Neural progenitor cell (in vitro differentiated cells): ENCODE measurements around the gene APLP2.

ENCODE experiments used
- CTCF ChIP-seq: fragments of 200-600 bp; sonication (generic); IDR thresholded peaks from 2 replicates; pipeline ENCODE4 v1.5.1; 2017; ENCODE audit warnings: antibody characterized with exemption, mild to moderate bottlenecking
- EZH2 ChIP-seq: fragments of 200-600 bp; sonication (generic); IDR thresholded peaks from 2 replicates; pipeline ENCODE4 v1.6.1; 2017; ENCODE audit warnings: antibody characterized with exemption, mild to moderate bottlenecking, moderate library complexity
- EZH2phosphoT487 ChIP-seq: fragments of 200-600 bp; sonication (generic); IDR thresholded peaks from 2 replicates; pipeline ENCODE4 v1.6.1; 2017; ENCODE audit warnings: antibody characterized with exemption

DNA sequence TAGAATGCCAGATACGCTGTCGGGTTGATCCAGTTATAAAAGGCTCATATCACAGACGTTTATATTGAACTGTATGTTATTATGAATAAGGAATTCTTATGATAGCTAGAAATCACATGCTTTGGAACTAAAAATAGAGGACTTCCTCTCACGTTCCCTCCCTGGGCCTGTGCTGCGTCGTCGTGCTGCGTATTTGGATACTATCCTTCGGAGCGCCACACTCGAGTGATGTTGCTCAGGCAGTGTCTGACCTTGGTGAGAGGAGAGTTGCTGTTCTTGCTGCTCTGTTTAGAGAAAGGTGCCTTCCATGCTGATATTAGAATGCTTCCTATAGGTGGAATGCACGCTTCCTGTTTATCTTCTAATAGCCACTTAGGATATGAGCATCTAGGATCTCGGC lies 69.7 kb downstream of the APLP2 start:
- TF ChIP-seq CTCF (no peak), EZH2phosphoT487 (no peak), EZH2 (no peak)
